Keratinocyte (primary cell): ENCODE measurements around the gene NSMCE3. TPM values are rescaled to one million over a fixed set of nuclear protein-coding genes. Genes with fewer than 3 reads are reported as not detected.

ENCODE experiments used
- DNase-seq: peaks from one replicate; pipeline ENCODE4 v3.0.0-alpha.2; 2011; ENCODE audit warnings: low read depth, missing footprints, low spot score
- FAIRE-seq: peaks from 2 replicates; lab custom pipeline; 2011; peaks lifted over from hg19 to GRCh38; lab: Jason Lieb, UNC
- H2AFZ ChIP-seq: 2 replicates; pipeline ENCODE4 v1.6.0; 2012; ENCODE audit warnings: low read length, control low read depth, inconsistent platforms; ENCODE audit not compliant: control insufficient read depth
- H3K27ac ChIP-seq: 2 replicates; pipeline ENCODE4 v1.5.1; 2011; ENCODE audit warnings: low read length; ENCODE audit not compliant: control insufficient read depth, insufficient read depth
- H3K27me3 ChIP-seq: 3 replicates; pipeline ENCODE4 v1.6.0; 2011; ENCODE audit warnings: low read length; ENCODE audit not compliant: control insufficient read depth, insufficient read depth; ENCODE audit errors: extremely low read depth
- H3K36me3 ChIP-seq, 2 experiments: 2 replicates in 1 of 2; 3 replicates in 1 of 2; pipeline ENCODE4 v1.5.1; 2011; ENCODE audit warnings: low read length in 2 of 2, mild to moderate bottlenecking in 1 of 2; ENCODE audit not compliant: control insufficient read depth in 2 of 2, insufficient read depth in 2 of 2; ENCODE audit errors: extremely low read depth in 1 of 2
- H3K4me1 ChIP-seq: 3 replicates; pipeline ENCODE4 v1.5.1; 2011; ENCODE audit warnings: low read length; ENCODE audit not compliant: control insufficient read depth, insufficient read depth; ENCODE audit errors: extremely low read depth
- H3K4me2 ChIP-seq: 3 replicates; pipeline ENCODE4 v1.6.0; 2011; ENCODE audit warnings: low read depth, low read length; ENCODE audit not compliant: control insufficient read depth, insufficient read depth; ENCODE audit errors: extremely low read depth
- H3K4me3 ChIP-seq, 3 experiments: fragments of 200-600 bp in 1 of 3; sonication (generic) in 1 of 3; 2 replicates in 2 of 3; 3 replicates in 1 of 3; pipeline ENCODE4 v1.5.1; 2011 to 2016; ENCODE audit warnings: low read length in 3 of 3, mild to moderate bottlenecking in 3 of 3, control low read depth in 2 of 3, inconsistent platforms in 1 of 3, low read depth in 1 of 3, mixed read lengths in 1 of 3, mixed run types in 1 of 3, moderate library complexity in 1 of 3; ENCODE audit not compliant: control insufficient read depth in 2 of 3, insufficient read depth in 2 of 3; ENCODE audit errors: extremely low read depth in 1 of 3
- H3K79me2 ChIP-seq: 2 replicates; pipeline ENCODE4 v1.6.0; 2012; ENCODE audit warnings: low read length; ENCODE audit not compliant: control insufficient read depth, insufficient read depth
- H3K9ac ChIP-seq: 3 replicates; pipeline ENCODE4 v1.6.0; 2011; ENCODE audit warnings: low read length; ENCODE audit not compliant: control insufficient read depth, insufficient read depth; ENCODE audit errors: extremely low read depth
- H3K9me1 ChIP-seq: 3 replicates; pipeline ENCODE4 v1.6.0; 2011; ENCODE audit warnings: low read length; ENCODE audit not compliant: control insufficient read depth, insufficient read depth; ENCODE audit errors: extremely low read depth
- H3K9me3 ChIP-seq: 2 replicates; pipeline ENCODE4 v1.5.1; 2012; ENCODE audit warnings: low read depth, low read length; ENCODE audit not compliant: control insufficient read depth
- H4K20me1 ChIP-seq: 3 replicates; pipeline ENCODE4 v1.6.0; 2011; ENCODE audit warnings: low read length; ENCODE audit not compliant: control insufficient read depth, insufficient read depth; ENCODE audit errors: extremely low read depth
- EZH2 ChIP-seq: IDR thresholded peaks from one replicate; pipeline ENCODE4 v1.6.1; 2012; ENCODE audit warnings: inconsistent platforms, mild to moderate bottlenecking, low read length, moderate library complexity
- dilution Hi-C: fragments of 300-500 bp; cut with MboI; formaldehyde crosslinking; loops from one replicate; pipeline ENCODE4 v1.7.0; 2020; ENCODE audit warnings: low sequenced_read_pairs; ENCODE audit not compliant: extremely low pct_ligation_motif_present
- polyA plus RNA-seq, 5 experiments: library from polyadenylated mRNA; depleted of rRNA in 3 of 5; stranded (reverse) in 3 of 5; stranded (forward) in 1 of 5; unstranded in 1 of 5; fragments of >200 nt; gene quantifications; 1 replicate in 1 of 5; 2 replicates in 3 of 5; 3 replicates in 1 of 5; pipeline versions ENCODE4 v1.2.1 to v1.2.3, GENCODE V29; 2011 to 2012; ENCODE audit warnings: missing spikeins in 2 of 5, low read depth in 1 of 5, low replicate concordance in 1 of 5
- TF ChIP-seq, protein P1 (sequence below), 3 experiments: IDR thresholded peaks in 1 of 3; conservative IDR thresholded peaks in 1 of 3; optimal IDR thresholded peaks in 1 of 3; 2 replicates in 2 of 3; 3 replicates in 1 of 3; pipeline versions ENCODE3 to v1.5.1; 2011; ENCODE audit warnings: low read length in 3 of 3, mild to moderate bottlenecking in 3 of 3, moderate library complexity in 2 of 3, control low read depth in 1 of 3, inconsistent platforms in 1 of 3; ENCODE audit not compliant: insufficient read depth in 2 of 3; ENCODE audit errors: extremely low read depth in 1 of 3

The NSMCE3 gene
- polyA plus RNA-seq, 1 donor (not counting 4 experiments of a cell fraction or from before 2014, with no cell fraction given) = 8.4 TPM

DNA sequence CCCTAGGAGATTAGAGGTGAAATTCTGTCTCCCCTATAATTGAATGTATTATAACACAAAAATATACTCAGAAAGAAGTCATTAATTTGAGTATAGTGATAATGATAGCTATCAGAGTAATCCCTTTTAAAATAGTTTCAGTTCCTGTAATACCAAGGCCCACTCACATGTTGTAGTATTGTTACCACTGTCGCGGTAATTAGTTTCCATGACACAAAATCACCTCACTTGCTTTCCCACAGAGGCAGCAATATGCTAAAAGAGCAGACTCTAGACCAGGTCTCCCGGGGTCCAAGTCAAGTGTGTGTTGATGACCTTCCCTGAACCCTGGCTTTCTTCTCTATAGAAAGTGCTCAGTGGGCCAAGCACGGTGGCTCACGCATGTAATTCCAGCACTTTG, 39.5 kb upstream of the NSMCE3 start:
- H4K20me1 ChIP-seq = no peaks in the 10 kb centered on the region
- DNase-seq = no peak
- dilution Hi-C loops = no loop called here
- no peak for FAIRE-seq
- H3K4me2 ChIP-seq = no peak overlapping the region
- H3K36me3 ChIP-seq = no peaks in the 10 kb centered on the region
- no peak overlapping the region for H3K9ac ChIP-seq
- no peaks in the 10 kb centered on the region for H3K9me3 ChIP-seq
- TF ChIP-seq EZH2 = no peak
- TF ChIP-seq, protein P1, sequence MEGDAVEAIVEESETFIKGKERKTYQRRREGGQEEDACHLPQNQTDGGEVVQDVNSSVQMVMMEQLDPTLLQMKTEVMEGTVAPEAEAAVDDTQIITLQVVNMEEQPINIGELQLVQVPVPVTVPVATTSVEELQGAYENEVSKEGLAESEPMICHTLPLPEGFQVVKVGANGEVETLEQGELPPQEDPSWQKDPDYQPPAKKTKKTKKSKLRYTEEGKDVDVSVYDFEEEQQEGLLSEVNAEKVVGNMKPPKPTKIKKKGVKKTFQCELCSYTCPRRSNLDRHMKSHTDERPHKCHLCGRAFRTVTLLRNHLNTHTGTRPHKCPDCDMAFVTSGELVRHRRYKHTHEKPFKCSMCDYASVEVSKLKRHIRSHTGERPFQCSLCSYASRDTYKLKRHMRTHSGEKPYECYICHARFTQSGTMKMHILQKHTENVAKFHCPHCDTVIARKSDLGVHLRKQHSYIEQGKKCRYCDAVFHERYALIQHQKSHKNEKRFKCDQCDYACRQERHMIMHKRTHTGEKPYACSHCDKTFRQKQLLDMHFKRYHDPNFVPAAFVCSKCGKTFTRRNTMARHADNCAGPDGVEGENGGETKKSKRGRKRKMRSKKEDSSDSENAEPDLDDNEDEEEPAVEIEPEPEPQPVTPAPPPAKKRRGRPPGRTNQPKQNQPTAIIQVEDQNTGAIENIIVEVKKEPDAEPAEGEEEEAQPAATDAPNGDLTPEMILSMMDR (optimal IDR thresholded peaks at IDR 0.05 in 1 of 3, IDR thresholded peaks at IDR 0.05 in 1 of 3, conservative IDR thresholded peaks at IDR 0.05 in 1 of 3; ENCODE audit: extremely low read depth in 1 of 3, insufficient read depth in 2 of 3, low read length in 3 of 3) = no peak
- H3K27me3 ChIP-seq = no peaks in the 10 kb centered on the region
- no peak overlapping the region for H3K27ac ChIP-seq
- no peak overlapping the region for H2AFZ ChIP-seq
- H3K9me1 ChIP-seq = no peaks in the 10 kb centered on the region
- no peak overlapping the region for H3K4me3 ChIP-seq
- H3K79me2 ChIP-seq = no peaks in the 10 kb centered on the region
- H3K4me1 ChIP-seq = no peaks in the 10 kb centered on the region

DNA sequence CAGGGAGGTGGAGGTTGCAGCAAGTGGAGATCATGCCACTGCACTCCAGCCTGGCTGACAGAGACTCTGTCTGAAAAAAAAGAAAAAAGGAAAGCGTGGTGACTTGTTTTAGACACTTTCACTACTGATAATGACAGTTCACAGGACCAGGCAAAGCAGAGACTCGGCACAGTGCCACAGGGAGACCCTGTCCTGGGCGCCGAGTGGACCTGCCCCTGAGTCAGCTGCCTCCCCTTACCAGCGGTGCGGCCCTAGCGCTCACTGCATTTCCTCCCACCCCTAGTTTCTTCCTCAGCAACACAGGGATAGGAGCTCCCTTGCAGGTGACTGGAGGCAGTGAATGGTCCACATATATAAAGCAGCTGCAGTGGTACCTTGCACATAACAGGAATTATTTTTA, 38.7 kb upstream of the NSMCE3 start:
- Histone ChIP-seq H3K4me1 (no peaks in the 10 kb centered on the region), H3K27me3 (no peaks in the 10 kb centered on the region), H3K9me3 (no peaks in the 10 kb centered on the region), H3K9me1 (no peaks in the 10 kb centered on the region), H3K27ac (no peak overlapping the region), H2AFZ (no peak overlapping the region), H3K79me2 (no peaks in the 10 kb centered on the region), H3K4me2 (no peak overlapping the region), H3K36me3 (no peaks in the 10 kb centered on the region), H3K4me3 (no peak overlapping the region), H4K20me1 (no peaks in the 10 kb centered on the region), H3K9ac (no peak overlapping the region)
- no peak for DNase-seq
- dilution Hi-C loops = no loop called here
- FAIRE-seq = no peak
- TF ChIP-seq EZH2 = no peak
- TF ChIP-seq, protein P1 (optimal IDR thresholded peaks at IDR 0.05 in 1 of 3, IDR thresholded peaks at IDR 0.05 in 1 of 3, conservative IDR thresholded peaks at IDR 0.05 in 1 of 3; ENCODE audit: extremely low read depth in 1 of 3, insufficient read depth in 2 of 3, low read length in 3 of 3) = no peak
